Measurements from ENCODE around the gene SARNP. TPM values are rescaled to one million over a fixed set of nuclear protein-coding genes. Genes with fewer than 3 reads are reported as not detected.
A peak's percentile ranks its signal among the peaks of the same experiment; 100 is the strongest.

The SARNP gene
- total RNA-seq, 1 donor from 2014 or later = 85.7 TPM

GRCh38 chr12:55818886-55819285, 1.4 kb upstream of the SARNP start:
- TF ChIP-seq, protein P1, sequence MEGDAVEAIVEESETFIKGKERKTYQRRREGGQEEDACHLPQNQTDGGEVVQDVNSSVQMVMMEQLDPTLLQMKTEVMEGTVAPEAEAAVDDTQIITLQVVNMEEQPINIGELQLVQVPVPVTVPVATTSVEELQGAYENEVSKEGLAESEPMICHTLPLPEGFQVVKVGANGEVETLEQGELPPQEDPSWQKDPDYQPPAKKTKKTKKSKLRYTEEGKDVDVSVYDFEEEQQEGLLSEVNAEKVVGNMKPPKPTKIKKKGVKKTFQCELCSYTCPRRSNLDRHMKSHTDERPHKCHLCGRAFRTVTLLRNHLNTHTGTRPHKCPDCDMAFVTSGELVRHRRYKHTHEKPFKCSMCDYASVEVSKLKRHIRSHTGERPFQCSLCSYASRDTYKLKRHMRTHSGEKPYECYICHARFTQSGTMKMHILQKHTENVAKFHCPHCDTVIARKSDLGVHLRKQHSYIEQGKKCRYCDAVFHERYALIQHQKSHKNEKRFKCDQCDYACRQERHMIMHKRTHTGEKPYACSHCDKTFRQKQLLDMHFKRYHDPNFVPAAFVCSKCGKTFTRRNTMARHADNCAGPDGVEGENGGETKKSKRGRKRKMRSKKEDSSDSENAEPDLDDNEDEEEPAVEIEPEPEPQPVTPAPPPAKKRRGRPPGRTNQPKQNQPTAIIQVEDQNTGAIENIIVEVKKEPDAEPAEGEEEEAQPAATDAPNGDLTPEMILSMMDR (IDR thresholded peaks at IDR 0.05; ENCODE audit: unreplicated experiment) = no peak
- H3K4me1 Mint-ChIP-seq (ENCODE audit: low read depth) = peaks cover 26% of the 10 kb centered on the region
- no peak overlapping the region for H3K4me3 Mint-ChIP-seq (ENCODE audit: low read depth)
- H3K27ac Mint-ChIP-seq = no peak overlapping the region
- H3K9me3 Mint-ChIP-seq (ENCODE audit: low read depth) = no peaks in the 10 kb centered on the region
- DNase-seq (ENCODE audit: low spot score, unreplicated experiment) = no peak
- peaks cover 16% of the 10 kb centered on the region for H3K36me3 Mint-ChIP-seq (ENCODE audit: insufficient read depth)
- no peaks in the 10 kb centered on the region for H3K27me3 Mint-ChIP-seq

- TF ChIP-seq, protein P1 (IDR thresholded peaks at IDR 0.05; ENCODE audit: unreplicated experiment) = no peak
- Mint-ChIP-seq H3K4me3 (ENCODE audit: low read depth) (no peak overlapping the region), H3K9me3 (ENCODE audit: low read depth) (no peaks in the 10 kb centered on the region), H3K27ac (no peak overlapping the region), H3K27me3 (no peaks in the 10 kb centered on the region), H3K36me3 (ENCODE audit: insufficient read depth) (peaks cover 17% of the 10 kb centered on the region), H3K4me1 (ENCODE audit: low read depth) (peaks cover 20% of the 10 kb centered on the region)
- no peak for DNase-seq (ENCODE audit: low spot score, unreplicated experiment)
These were observed 710 bp upstream of the SARNP start for GRCh38 chr12:55818140-55818728.

GRCh38 chr12:55816881-55817344, 611 bp downstream of the SARNP start:
- DNase-seq (ENCODE audit: low spot score, unreplicated experiment) = no peak
- Mint-ChIP-seq H3K27ac (no peak overlapping the region), H3K36me3 (ENCODE audit: insufficient read depth) (peaks cover 13% of the 10 kb centered on the region), H3K4me1 (ENCODE audit: low read depth) (peaks cover 21% of the 10 kb centered on the region), H3K4me3 (ENCODE audit: low read depth) (no peak overlapping the region), H3K27me3 (no peaks in the 10 kb centered on the region), H3K9me3 (ENCODE audit: low read depth) (no peaks in the 10 kb centered on the region)
- TF ChIP-seq, protein P1 (IDR thresholded peaks at IDR 0.05; ENCODE audit: unreplicated experiment) = no peak

GRCh38 chr12:55815473-55815872, 2.1 kb downstream of the SARNP start:
- Mint-ChIP-seq H3K4me3 (ENCODE audit: low read depth) (peak overlapping the region; percentile 63), H3K27ac (no peak overlapping the region), H3K36me3 (ENCODE audit: insufficient read depth) (peaks cover 14% of the 10 kb centered on the region), H3K9me3 (ENCODE audit: low read depth) (no peaks in the 10 kb centered on the region), H3K27me3 (no peaks in the 10 kb centered on the region), H3K4me1 (ENCODE audit: low read depth) (peaks cover 26% of the 10 kb centered on the region)
- TF ChIP-seq, protein P1 (IDR thresholded peaks at IDR 0.05; ENCODE audit: unreplicated experiment) = no peak
- no peak for DNase-seq (ENCODE audit: low spot score, unreplicated experiment)

GRCh38 chr12:55814257-55814656, 3.3 kb downstream of the SARNP start:
- no peak for DNase-seq (ENCODE audit: low spot score, unreplicated experiment)
- Mint-ChIP-seq H3K4me3 (ENCODE audit: low read depth) (no peak overlapping the region), H3K36me3 (ENCODE audit: insufficient read depth) (peaks cover 11% of the 10 kb centered on the region), H3K27me3 (no peaks in the 10 kb centered on the region), H3K4me1 (ENCODE audit: low read depth) (peaks cover 25% of the 10 kb centered on the region), H3K9me3 (ENCODE audit: low read depth) (no peaks in the 10 kb centered on the region), H3K27ac (no peak overlapping the region)
- TF ChIP-seq, protein P1 (IDR thresholded peaks at IDR 0.05; ENCODE audit: unreplicated experiment) = no peak
